KMS-11 (cell line): ENCODE data around the gene CNRIP1.

Experiments
- H2AFZ ChIP-seq: fragments of 200-600 bp; sonication (generic); 2 replicates; pipeline ENCODE4 v1.6.1; 2016; ENCODE audit warnings: antibody characterized with exemption, mixed run types, low read depth
- H3K27ac ChIP-seq: fragments of 200-600 bp; sonication (generic); 2 replicates; pipeline ENCODE4 v1.6.1; 2016; ENCODE audit warnings: mild to moderate bottlenecking, mixed run types
- H3K27me3 ChIP-seq: fragments of 200-600 bp; sonication (generic); 2 replicates; pipeline ENCODE4 v1.6.1; 2017; ENCODE audit warnings: mild to moderate bottlenecking, low read depth, mixed run types, moderate library complexity; ENCODE audit not compliant: insufficient read depth
- H3K36me3 ChIP-seq: fragments of 200-600 bp; sonication (generic); 2 replicates; pipeline ENCODE4 v1.6.1; 2017; ENCODE audit warnings: mild to moderate bottlenecking, mixed run types; ENCODE audit not compliant: insufficient read depth
- H3K4me1 ChIP-seq: fragments of 200-600 bp; sonication (generic); 2 replicates; pipeline ENCODE4 v1.6.1; 2016; ENCODE audit warnings: mild to moderate bottlenecking, low read depth, mixed run types; ENCODE audit not compliant: poor library complexity, severe bottlenecking
- H3K4me2 ChIP-seq: fragments of 200-600 bp; sonication (generic); 2 replicates; pipeline ENCODE4 v1.7.0; 2016; ENCODE audit warnings: mild to moderate bottlenecking, mixed run types
- H3K4me3 ChIP-seq: fragments of 200-600 bp; sonication (generic); IDR thresholded peaks from 2 replicates; pipeline ENCODE4 v1.6.1; 2017; ENCODE audit warnings: low read depth, low read length, mixed read lengths; ENCODE audit not compliant: insufficient read depth
- H3K79me2 ChIP-seq: fragments of 200-600 bp; sonication (generic); 2 replicates; pipeline ENCODE4 v1.6.1; 2016; ENCODE audit warnings: low read depth, mixed run types; ENCODE audit not compliant: insufficient read depth
- H3K9ac ChIP-seq: fragments of 200-600 bp; sonication (generic); 2 replicates; pipeline ENCODE4 v1.6.1; 2016; ENCODE audit warnings: mild to moderate bottlenecking, mixed run types
- H4K20me1 ChIP-seq: fragments of 200-600 bp; sonication (generic); 2 replicates; pipeline ENCODE4 v1.6.1; 2016; ENCODE audit warnings: mild to moderate bottlenecking, mixed run types; ENCODE audit not compliant: insufficient read depth
- CTCF ChIP-seq: fragments of 200-600 bp; sonication (generic); conservative IDR thresholded peaks from 2 replicates; pipeline ENCODE4 v1.6.1; 2017; ENCODE audit warnings: low read depth, mild to moderate bottlenecking, antibody characterized with exemption, low read length, moderate library complexity, mixed read lengths

The CNRIP1 gene

GRCh38 chr2:68290901-68291300, 28.8 kb downstream of the CNRIP1 start:
- Histone ChIP-seq H4K20me1 (no peaks in the 10 kb centered on the region), H3K79me2 (no peaks in the 10 kb centered on the region), H2AFZ (peak overlapping the region; percentile 48), H3K4me2 (peak overlapping the region; percentile 56), H3K4me1 (peaks cover 51% of the 10 kb centered on the region), H3K36me3 (no peaks in the 10 kb centered on the region), H3K27me3 (no peaks in the 10 kb centered on the region), H3K9ac (peak overlapping the region; percentile 7; the same call in 1 of the 2 replicates), H3K4me3 (peak overlapping the region; percentile 49), H3K27ac (peak overlapping the region; percentile 73)
- TF ChIP-seq CTCF: no peak

GRCh38 chr2:68287580-68288441, 31.9 kb downstream of the CNRIP1 start:
- no peak for TF ChIP-seq CTCF
- H3K27ac ChIP-seq: no peak overlapping the region
- H3K36me3 ChIP-seq: no peaks in the 10 kb centered on the region
- no peak overlapping the region for H2AFZ ChIP-seq
- no peak overlapping the region for H3K4me3 ChIP-seq
- H3K4me1 ChIP-seq: peaks cover 47% of the 10 kb centered on the region
- no peaks in the 10 kb centered on the region for H3K79me2 ChIP-seq
- H4K20me1 ChIP-seq: no peaks in the 10 kb centered on the region
- no peak overlapping the region for H3K9ac ChIP-seq
- H3K4me2 ChIP-seq: no peak overlapping the region
- H3K27me3 ChIP-seq: no peaks in the 10 kb centered on the region

GRCh38 chr2:68284896-68285295, 34.9 kb downstream of the CNRIP1 start:
- no peak overlapping the region for H2AFZ ChIP-seq

GRCh38 chr2:68283419-68283812, 36.3 kb downstream of the CNRIP1 start:
- TF ChIP-seq CTCF: no peak
- no peak overlapping the region for H3K9ac ChIP-seq
- no peaks in the 10 kb centered on the region for H3K27me3 ChIP-seq
- H4K20me1 ChIP-seq: no peaks in the 10 kb centered on the region
- H3K4me3 ChIP-seq: no peak overlapping the region
- H3K27ac ChIP-seq: no peak overlapping the region
- no peak overlapping the region for H2AFZ ChIP-seq
- H3K4me1 ChIP-seq: peaks cover 9% of the 10 kb centered on the region
- no peaks in the 10 kb centered on the region for H3K36me3 ChIP-seq
- no peaks in the 10 kb centered on the region for H3K79me2 ChIP-seq
- H3K4me2 ChIP-seq: no peak overlapping the region

More at GRCh38 chr2:68284896-68285295, 34.9 kb downstream of the CNRIP1 start:
- H4K20me1 ChIP-seq: no peaks in the 10 kb centered on the region
- no peak for TF ChIP-seq CTCF
- peaks cover 20% of the 10 kb centered on the region for H3K4me1 ChIP-seq
- no peaks in the 10 kb centered on the region for H3K79me2 ChIP-seq
- H3K9ac ChIP-seq: no peak overlapping the region
- H3K27me3 ChIP-seq: no peaks in the 10 kb centered on the region
- no peak overlapping the region for H3K4me2 ChIP-seq
- no peak overlapping the region for H3K27ac ChIP-seq
- H3K36me3 ChIP-seq: no peaks in the 10 kb centered on the region
- H3K4me3 ChIP-seq: no peak overlapping the region
